Stomach (tissue), 9 donors: Measurements from ENCODE around the gene OSBP2. TPM values are rescaled to one million over a fixed set of nuclear protein-coding genes. Genes with fewer than 3 reads are reported as not detected.

Experiments
- DNase-seq, 2 donors: peaks; one replicate each; pipeline versions ENCODE4 v3.0.0 to v3.0.0-alpha.2; 2013 to 2019
- H3K27ac ChIP-seq, 5 donors: fragments of 200-600 bp in 4 of 5; sonication (generic) in 4 of 5; one replicate each; pipeline ENCODE4 v1.5.1; 2013 to 2019; ENCODE audit warnings: mild to moderate bottlenecking in 1 of 5, moderate library complexity in 1 of 5
- H3K27me3 ChIP-seq, 3 donors: fragments of 200-600 bp; sonication (generic); one replicate each; pipeline ENCODE4 v1.5.1; 2017 to 2019; ENCODE audit warnings: mixed run types in 1 of 3
- H3K36me3 ChIP-seq, 4 donors: fragments of 200-600 bp; sonication (generic); 1 replicate in 3 of 4; 2 replicates in 1 of 4; pipeline ENCODE4 v1.5.1; 2016 to 2019
- H3K4me1 ChIP-seq, 4 donors: fragments of 200-600 bp; sonication (generic); one replicate each; pipeline ENCODE4 v1.5.1; 2016 to 2019
- H3K4me3 ChIP-seq, 4 donors: fragments of 200-600 bp; sonication (generic) in 3 of 4; one replicate each; pipeline ENCODE4 v1.5.1; 2016 to 2019; ENCODE audit warnings: mild to moderate bottlenecking in 1 of 4
- H3K9me3 ChIP-seq, 4 donors: fragments of 200-600 bp; sonication (generic); one replicate each; pipeline ENCODE4 v1.5.1; 2016 to 2019
- CTCF ChIP-seq, 7 experiments: fragments of 450-650 bp in 4 of 7; fragments of 200-600 bp in 3 of 7; sonication (generic) in 3 of 7; IDR thresholded peaks; one replicate each; pipeline ENCODE4 v1.5.1; 2016 to 2019; ENCODE audit warnings: antibody characterized with exemption in 7 of 7, control low read depth in 2 of 7, mild to moderate bottlenecking in 1 of 7
- EP300 ChIP-seq: sonication (generic); formaldehyde crosslinking; IDR thresholded peaks from one replicate; pipeline ENCODE4 v1.6.1; 2017; ENCODE audit warnings: antibody characterized with exemption
- POLR2A ChIP-seq, 4 donors: fragments of 450-650 bp; IDR thresholded peaks; one replicate each; pipeline ENCODE4 v1.6.1; 2016; ENCODE audit warnings: antibody characterized with exemption in 4 of 4, control low read depth in 2 of 4, mild to moderate bottlenecking in 1 of 4, moderate library complexity in 1 of 4
- POLR2AphosphoS5 ChIP-seq, 3 donors: sonication (generic); formaldehyde crosslinking; IDR thresholded peaks; one replicate each; pipeline ENCODE4 v1.6.1; 2016; ENCODE audit warnings: antibody characterized with exemption in 3 of 3
- WGBS, 5 donors: extraction: QIAGEN DNeasy Blood & Tissue Kit in 3 of 5; methylation state at CpG; one replicate each; pipeline versions ENCODE4 v1.1.5 to v1.1.7; 2013 to 2018; 5-methylcytosine and 5-hydroxymethylcytosine counted together
- intact Hi-C: fragments of 100-400 bp; cut with DNase I; formaldehyde crosslinking; loops from one replicate; pipeline ENCODE4 v1.15.1; 2023; ENCODE audit warnings: low total_unique reads
- polyA plus RNA-seq, 3 donors: library from polyadenylated mRNA; stranded (reverse); fragments of 200-250 nt; gene quantifications; one replicate each; pipeline ENCODE4 v1.2.3, GENCODE V29; 2013
- total RNA-seq, 5 donors: library from RNA; depleted of rRNA; stranded (reverse); fragments of >200 nt; gene quantifications; one replicate each; pipeline versions ENCODE4 v1.1.0 to v1.2.3, GENCODE V29; 2014 to 2016
- donor health status: healthy with polysubstance abuse.
- donor health status: Bipolar disorder and iron deficiency.
- donor health status: healthy.

The OSBP2 gene
- total and polyA plus RNA-seq, 8 donors, result 0.58 to 9.5 (median 1.8) TPM; not detected in 1

GRCh38 chr22:30668386-30668710 is 26.3 kb upstream of the OSBP2 start:
- Histone ChIP-seq H3K36me3 (peaks cover 0 to 17% (median 9%) of the 10 kb centered on the region in 4 donors), H3K27me3 (no peaks in the 10 kb centered on the region), H3K27ac (peak overlapping the region; percentile 49 to 75 (median 65)), H3K9me3 (no peaks in the 10 kb centered on the region), H3K4me1 (peaks cover 4 to 30% (median 19%) of the 10 kb centered on the region in 4 donors), H3K4me3 (peak overlapping the region; percentile 70 to 89 (median 74))
- 15 to 39% (median 23%) methylated on average over 10 of the region's 10 CpGs for WGBS, 5 donors
- intact Hi-C loops, result no loop called here
- no peak for DNase-seq
- TF ChIP-seq POLR2AphosphoS5 (IDR thresholded peaks at IDR 0.05) (no peak), EP300 (no peak), CTCF (IDR thresholded peaks at IDR 0.05) (no peak), POLR2A (IDR thresholded peaks at IDR 0.05) (no peak)

GRCh38 chr22:30671071-30671470 is 23.6 kb upstream of the OSBP2 start:
- intact Hi-C loops, result no loop called here
- no peak overlapping the region for H3K27ac ChIP-seq
- DNase-seq, result no peak
- H3K36me3 ChIP-seq, result no peaks in the 10 kb centered on the region
- TF ChIP-seq POLR2AphosphoS5 (IDR thresholded peaks at IDR 0.05) (no peak), POLR2A (IDR thresholded peaks at IDR 0.05) (no peak), CTCF (IDR thresholded peaks at IDR 0.05) (no peak), EP300 (no peak)
- peaks cover 1 to 19% (median 16%) of the 10 kb centered on the region in 4 donors for H3K4me1 ChIP-seq
- H3K4me3 ChIP-seq, result no peak overlapping the region
- H3K27me3 ChIP-seq, result no peaks in the 10 kb centered on the region
- H3K9me3 ChIP-seq, result no peaks in the 10 kb centered on the region
- 71 to 81% (median 78%) methylated on average over 3 of the region's 3 CpGs for WGBS, 5 donors

- intact Hi-C loops, result no loop called here
- TF ChIP-seq EP300 (no peak), POLR2AphosphoS5 (IDR thresholded peaks at IDR 0.05) (no peak), POLR2A (IDR thresholded peaks at IDR 0.05) (no peak), CTCF (IDR thresholded peaks at IDR 0.05) (no peak)
- Histone ChIP-seq H3K27ac (no peak overlapping the region), H3K36me3 (no peaks in the 10 kb centered on the region), H3K4me1 (peaks cover 0 to 6% (median 5%) of the 10 kb centered on the region in 4 donors), H3K27me3 (no peaks in the 10 kb centered on the region), H3K4me3 (no peak overlapping the region), H3K9me3 (no peaks in the 10 kb centered on the region)
- WGBS, 5 donors, result 74 to 94% (median 80%) methylated on average over 4 of the region's 4 CpGs
- DNase-seq, result no peak
Measured at GRCh38 chr22:30673136-30673535, 21.5 kb upstream of the OSBP2 start.

- Histone ChIP-seq H3K36me3 (no peaks in the 10 kb centered on the region), H3K27ac (no peak overlapping the region), H3K27me3 (no peaks in the 10 kb centered on the region), H3K4me3 (no peak overlapping the region), H3K9me3 (no peaks in the 10 kb centered on the region), H3K4me1 (peaks cover 0 to 4% (median 0%) of the 10 kb centered on the region in 4 donors)
- DNase-seq, result no peak
- intact Hi-C loops, result no loop called here
- TF ChIP-seq CTCF (IDR thresholded peaks at IDR 0.05) (no peak), POLR2A (IDR thresholded peaks at IDR 0.05) (no peak), POLR2AphosphoS5 (IDR thresholded peaks at IDR 0.05) (no peak), EP300 (no peak)
- WGBS, 5 donors, result 82 to 95% (median 87%) methylated on average over 5 to 6 of the region's 6 CpGs
Measured at GRCh38 chr22:30674482-30674881, 20.2 kb upstream of the OSBP2 start.
